GM19025 (cell line): Measurements from ENCODE around the gene HECA.
"Not testable (repeated sequence)": the region's sequence is repeated elsewhere in the genome, so short reads cannot be mapped to it uniquely, and the experiment has no call there.

Source experiments
- ATAC-seq: cut with Tn5 transposase; IDR thresholded peaks from one replicate; pipeline ENCODE4 v1.9.1; 2021; ENCODE audit warnings: mild to moderate bottlenecking, low read depth, moderate library complexity; ENCODE audit not compliant: unreplicated experiment

HECA gene

DNA sequence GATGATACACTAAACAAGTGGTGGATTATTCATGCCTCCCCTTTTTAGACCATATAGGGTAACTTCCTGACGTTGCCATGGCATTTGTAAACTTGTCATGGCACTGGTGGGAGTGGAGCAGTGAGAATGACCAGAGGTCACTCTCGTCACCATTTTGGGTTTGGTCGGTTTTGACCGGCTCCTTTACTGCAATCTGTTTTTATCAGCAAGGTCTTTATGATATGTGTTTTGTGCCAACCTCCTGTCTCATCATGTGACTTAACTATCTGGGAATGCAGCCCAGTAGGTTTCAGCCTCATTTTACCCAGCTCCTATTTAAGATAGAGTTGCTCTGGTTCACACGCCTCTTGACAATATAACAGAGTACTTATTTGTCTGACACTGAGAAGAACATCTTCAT, 22.2 kb downstream of the HECA start:
- not testable (repeated sequence) for ATAC-seq

- ATAC-seq: no peak
Observed at GRCh38 chr6:139159016-139159415, 24.1 kb downstream of the HECA start.

GRCh38 chr6:139161169-139161568, 26.3 kb downstream of the HECA start:
- ATAC-seq: no peak

DNA sequence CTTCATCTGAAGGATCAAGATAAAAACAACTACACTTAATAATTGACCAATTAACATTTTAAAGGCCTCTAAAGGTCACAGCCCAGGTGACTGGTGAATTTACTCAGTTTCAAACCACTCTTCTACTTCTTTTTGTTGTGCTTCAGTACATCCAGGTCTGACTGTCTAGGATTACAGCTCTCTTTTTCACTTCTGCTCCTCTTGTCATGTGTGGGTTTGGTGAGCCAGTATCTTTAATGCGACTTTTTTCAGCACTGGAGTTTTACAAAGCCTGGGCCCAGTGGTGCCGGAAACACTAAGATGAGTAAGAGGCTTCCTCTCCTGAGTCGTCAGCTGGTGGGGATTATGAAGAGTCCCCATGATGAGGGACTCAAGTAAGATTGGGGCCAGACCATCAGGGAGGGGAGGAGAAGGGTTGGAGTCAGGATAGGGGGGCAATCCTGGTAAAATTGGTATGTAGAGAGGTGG, 27.0 kb downstream of the HECA start:
- peak; percentile 97 for ATAC-seq

DNA sequence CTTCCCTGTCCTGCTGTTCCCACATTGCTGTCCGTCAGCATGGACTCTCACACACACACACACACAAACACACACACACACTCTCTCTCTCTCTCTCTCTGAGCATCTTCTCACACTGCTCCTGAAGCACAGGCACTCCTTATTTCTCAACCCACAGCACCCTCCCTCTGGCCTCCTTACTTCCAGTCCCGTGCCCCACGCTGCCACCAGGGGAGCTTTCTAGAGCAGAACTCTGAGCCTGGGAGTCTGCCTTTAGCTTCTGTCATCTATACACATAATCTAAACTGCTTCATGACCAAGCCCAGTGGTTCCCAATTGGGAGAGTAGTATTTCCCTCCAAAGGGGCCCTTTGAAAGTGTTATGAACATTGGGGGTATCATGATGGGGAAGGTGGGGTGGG, 29.1 kb downstream of the HECA start:
- no peak for ATAC-seq

DNA sequence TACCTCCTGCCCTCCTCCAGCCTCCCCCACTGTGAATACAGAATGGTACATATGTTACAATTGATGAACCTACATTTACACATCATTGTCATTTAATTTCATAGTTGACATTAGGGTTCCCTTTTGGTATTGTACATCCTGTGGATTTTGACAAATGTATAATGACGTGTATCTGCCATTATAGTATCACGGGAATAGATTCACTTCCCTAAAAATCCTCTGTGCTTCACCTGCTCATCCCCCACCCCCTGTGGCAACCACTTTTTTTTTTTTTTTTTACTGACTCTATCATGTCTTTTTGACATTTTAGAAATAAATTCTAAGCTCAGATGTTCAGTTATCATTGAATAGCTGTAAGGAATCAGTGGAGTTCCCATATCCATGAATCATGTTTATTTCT, 30.4 kb downstream of the HECA start:
- ATAC-seq: no peak

- no peak for ATAC-seq
Observed at GRCh38 chr6:139166238-139166955, 31.5 kb downstream of the HECA start.

DNA sequence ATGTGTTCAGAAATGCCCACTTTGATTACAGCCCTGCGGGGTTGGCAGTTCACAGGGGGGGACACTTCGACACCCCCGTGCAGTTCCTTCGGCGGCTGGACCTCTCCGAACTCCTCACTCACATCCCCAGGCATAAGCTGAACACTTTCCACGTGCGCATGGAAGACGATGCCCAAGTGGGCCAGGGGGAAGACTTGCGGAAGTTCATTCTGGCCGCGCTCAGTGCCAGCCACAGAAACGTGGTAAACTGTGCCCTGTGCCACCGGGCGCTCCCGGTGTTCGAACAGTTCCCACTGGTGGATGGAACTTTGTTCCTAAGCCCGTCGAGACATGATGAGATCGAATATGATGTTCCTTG, 32.1 kb downstream of the HECA start:
- ATAC-seq: no peak

- no peak for ATAC-seq
Observed at GRCh38 chr6:139172151-139172550, 37.3 kb downstream of the HECA start.

DNA sequence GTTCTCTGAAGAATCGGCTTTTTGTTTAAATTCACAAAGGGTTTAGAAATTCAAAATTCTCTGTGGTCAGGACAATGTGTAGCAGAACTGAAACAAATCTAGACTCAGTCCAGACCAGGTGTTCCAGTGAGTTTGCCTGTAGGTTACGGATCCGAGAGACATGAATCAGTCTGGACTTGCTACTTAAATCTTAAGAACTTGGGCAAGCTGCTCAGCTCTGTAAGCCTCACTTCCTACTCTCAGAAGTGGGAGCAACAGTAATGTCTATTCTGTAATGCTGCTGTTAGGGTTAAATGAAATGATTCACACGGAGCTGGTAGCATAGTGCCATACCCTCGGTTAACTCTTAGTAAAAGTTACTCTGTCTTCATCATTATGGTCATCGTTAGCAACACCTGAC, 37.7 kb downstream of the HECA start:
- ATAC-seq: no peak

DNA sequence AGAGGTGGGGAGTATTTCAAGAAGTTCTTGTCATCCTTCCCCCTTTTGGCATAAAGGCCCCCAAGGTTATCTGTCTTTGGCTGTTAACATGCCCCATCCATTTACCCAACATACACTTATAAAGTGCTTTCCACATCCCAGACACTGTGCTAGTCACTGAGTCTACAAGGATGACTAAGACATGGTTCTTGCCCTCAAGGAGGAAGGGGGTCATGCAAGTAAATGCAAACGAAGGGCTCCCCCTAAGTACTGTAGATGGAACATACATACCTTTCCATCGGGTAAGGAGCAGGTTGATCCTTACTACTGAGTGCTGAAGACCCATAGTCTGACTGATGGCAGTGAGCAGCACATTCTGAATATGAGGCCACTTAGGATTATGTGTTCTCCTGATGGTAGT, 38.3 kb downstream of the HECA start:
- no peak for ATAC-seq

DNA sequence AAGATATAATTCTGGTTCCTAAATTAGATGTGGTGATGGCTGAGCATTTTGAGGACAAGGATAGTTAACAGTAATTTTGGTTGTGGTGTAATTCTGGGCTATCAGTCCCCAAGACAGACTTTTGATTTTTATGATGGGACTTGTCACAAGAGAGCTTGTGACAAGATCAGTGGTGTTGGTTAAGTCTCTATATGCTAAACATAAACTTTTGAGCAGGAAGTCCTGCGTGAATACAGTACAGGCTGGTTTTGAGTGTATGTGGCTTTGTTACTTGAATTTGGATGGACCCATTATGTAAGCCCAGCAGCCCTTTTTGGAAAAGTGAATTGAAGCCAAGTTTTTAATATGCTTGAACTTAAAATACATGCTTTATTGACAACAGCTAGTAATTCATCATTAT, 38.9 kb downstream of the HECA start:
- no peak for ATAC-seq

DNA sequence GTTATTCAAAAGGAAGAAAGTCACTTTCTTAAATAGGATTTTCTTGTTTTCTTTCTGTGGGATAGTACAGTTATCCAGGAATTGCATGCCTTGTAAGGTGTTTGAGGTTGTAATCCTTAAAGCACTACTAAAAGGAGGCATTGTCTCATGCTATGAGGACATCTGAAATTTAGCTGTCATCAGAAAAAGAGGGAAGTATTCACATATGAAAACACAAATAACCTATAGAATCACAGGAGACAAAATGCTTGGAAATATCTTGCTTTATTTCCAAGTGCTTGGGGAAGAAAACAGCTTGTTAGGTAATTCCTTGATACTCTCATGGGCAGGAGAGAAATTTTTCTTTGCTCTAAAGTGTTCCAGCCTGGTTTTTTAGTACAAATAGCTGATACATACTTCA, 40.1 kb downstream of the HECA start:
- ATAC-seq: no peak

- no peak for ATAC-seq
Observed at GRCh38 chr6:139175389-139175948, 40.6 kb downstream of the HECA start.

GRCh38 chr6:139181236-139181635, 46.4 kb downstream of the HECA start:
- ATAC-seq: no peak

GRCh38 chr6:139184047-139184446, 49.2 kb downstream of the HECA start:
- no peak for ATAC-seq

- ATAC-seq: no peak
Observed at GRCh38 chr6:139184459-139184858, 49.6 kb downstream of the HECA start.

- ATAC-seq: no peak
Observed at GRCh38 chr6:139186242-139186641, 51.4 kb downstream of the HECA start.

DNA sequence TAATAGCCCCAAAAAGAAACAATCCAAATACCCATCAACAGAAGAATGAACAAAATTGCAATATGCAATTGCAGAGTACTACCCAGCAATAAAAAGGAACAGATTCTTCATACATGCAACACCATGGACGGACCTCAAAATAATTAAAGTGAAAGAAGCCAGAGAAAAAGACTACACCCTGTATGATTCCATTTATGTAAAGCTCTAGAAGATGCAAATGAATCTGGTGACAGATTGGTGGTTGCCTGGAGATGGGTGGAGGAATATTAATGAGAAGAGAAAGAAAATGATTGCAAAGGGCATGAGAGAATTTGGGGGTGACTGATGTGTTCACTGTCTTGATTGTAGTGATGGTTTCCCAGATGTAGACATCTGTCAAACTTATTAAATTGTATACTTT, 51.8 kb downstream of the HECA start:
- ATAC-seq: no peak

DNA sequence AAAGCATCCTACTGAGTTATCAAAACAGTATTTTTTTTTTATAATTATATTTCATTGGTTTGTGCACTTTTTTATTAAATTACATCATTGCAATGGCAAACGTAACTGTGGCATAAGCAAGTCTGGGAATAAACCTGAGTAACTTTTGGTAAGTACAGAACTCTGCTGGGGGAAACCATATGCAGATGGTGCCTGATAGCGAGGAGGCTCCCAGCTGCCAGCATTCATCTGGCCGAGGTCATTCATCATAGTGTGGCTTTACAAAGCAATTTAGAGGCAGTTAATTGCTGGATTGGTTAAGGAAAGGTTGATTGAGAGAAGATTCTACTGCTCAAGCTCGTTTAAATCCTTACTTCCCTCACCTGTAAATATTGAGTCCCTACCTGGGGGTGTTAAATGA, 52.6 kb downstream of the HECA start:
- ATAC-seq: no peak

DNA sequence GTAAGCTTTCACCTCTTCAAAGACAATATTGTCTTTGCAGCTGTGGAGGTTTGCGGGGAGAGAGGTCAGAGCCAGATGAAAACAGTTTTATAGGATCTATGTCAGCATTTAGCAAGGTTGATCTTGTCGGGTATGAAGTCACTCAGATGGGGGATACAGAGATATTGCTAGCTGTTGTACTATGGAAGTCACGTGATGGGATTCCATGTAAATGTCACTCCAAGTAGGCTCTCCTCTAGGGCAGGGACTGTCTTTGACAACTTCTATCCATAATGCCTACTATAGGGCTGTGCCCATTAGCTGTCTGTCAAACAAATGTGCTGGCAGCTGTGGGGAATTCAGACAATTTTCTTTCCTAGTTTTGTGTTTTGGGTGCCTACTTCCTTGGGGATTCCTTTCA, 54.8 kb downstream of the HECA start:
- no peak for ATAC-seq

- no peak for ATAC-seq
Observed at GRCh38 chr6:139194740-139195139, 59.9 kb downstream of the HECA start.
